ENCODE data around the gene GSTM5.
"Not testable (repeated sequence)": the region's sequence is repeated elsewhere in the genome, so short reads cannot be mapped to it uniquely, and the experiment has no call there.

Gene GSTM5

DNA sequence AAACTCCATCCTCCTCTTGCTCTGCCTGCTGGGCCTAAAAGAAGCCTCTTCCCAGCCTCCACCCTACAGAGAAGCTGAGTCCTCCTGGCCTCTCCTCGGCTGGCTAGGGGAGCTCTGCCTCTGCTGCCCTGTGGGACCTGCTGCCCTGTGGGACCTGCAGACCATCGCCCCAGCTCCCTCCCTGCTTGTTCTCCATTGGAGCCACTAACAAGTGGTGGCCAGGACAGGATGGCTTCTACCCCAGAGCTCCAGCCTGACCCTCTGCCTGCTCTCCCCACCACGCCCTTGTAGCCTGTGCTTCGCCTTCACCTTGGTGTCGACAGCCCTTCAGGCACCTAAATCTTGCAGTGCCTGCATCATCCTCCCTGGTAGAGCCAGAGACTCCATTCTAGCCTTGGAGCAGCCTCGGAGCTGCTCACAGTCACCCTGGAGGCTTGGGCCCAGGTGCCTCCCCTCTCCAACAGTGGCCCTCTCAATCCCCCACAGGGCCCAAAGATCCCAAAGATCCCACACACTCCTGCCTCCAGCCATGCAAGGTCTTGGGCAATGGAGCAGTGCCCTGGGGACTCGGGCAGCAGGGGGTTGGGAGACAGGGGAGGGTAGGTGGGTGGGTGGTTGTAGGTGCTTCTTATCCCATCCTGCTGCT, 48.7 kb downstream of the GSTM5 start:
- FAIRE-seq (no peak), DNase-seq (ENCODE audit: insufficient read length, low spot score) (no peak)

DNA sequence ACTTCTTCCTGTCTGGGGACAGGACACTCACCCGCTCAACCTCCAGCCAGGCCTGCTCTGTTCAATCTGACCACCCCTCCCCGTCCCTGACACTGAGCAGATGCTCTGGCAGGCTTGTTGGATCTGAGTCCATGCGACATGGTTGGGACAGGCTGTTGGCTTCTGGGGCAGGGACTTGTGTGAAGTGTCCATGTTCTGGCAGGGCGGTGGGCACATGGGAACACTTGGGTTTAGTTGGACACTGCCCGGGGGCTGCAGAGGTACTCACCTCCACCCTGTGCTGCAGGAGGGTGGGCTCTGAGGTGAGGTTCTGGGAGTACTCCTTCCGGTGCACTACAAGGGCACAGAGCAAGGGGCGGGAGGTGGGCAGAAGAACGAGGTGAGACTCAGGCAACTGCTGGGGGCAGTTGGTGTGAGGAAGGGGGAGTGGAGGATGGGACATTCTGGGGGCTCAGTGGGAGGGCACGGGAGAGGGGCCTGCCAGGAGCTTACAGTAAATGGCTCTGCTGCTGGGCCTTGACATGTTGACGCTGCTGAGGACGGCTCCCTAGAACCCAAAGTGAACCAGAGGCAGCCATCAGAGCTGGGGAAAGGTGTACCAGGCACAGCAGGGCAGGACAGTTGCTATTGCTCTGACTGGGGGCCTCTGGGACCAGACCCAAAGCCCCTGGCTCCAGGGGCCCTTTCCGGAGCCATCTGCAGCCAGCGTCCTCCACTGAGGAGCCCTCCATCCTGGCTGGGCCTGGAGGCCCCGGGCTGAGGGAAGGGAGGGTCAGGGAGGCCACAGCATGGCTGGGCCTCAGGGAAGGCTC, 49.4 kb downstream of the GSTM5 start:
- FAIRE-seq (no peak), DNase-seq (ENCODE audit: insufficient read length, low spot score) (no peak)

DNA sequence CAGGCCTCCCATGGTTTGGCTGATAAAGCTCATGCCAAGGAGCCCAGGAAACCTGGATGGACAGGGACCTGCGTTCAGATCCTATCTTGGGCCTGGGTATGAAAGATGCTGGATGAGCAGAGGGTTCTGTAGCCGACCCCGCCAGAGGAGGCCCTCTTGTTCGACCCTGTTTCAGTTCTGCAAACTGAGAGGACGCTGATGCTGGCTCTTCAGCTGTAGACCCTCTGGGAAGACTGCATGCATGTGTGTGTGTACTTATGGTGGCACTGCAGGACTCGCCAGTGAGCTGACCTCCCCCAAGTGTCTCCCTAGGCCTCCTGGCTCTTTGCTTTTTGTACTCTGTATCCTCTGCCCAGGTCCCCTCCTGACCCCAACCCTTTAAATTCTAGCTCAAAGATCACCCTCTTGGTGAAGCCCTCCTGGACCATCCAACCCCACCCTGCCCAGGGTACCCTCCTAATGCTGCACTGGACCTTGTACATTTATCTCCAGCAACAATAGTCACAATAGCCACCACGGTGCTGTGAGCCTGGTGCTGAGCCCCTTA, 50.1 kb downstream of the GSTM5 start:
- FAIRE-seq, result no peak
- DNase-seq (ENCODE audit: insufficient read length, low spot score), result no peak

DNA sequence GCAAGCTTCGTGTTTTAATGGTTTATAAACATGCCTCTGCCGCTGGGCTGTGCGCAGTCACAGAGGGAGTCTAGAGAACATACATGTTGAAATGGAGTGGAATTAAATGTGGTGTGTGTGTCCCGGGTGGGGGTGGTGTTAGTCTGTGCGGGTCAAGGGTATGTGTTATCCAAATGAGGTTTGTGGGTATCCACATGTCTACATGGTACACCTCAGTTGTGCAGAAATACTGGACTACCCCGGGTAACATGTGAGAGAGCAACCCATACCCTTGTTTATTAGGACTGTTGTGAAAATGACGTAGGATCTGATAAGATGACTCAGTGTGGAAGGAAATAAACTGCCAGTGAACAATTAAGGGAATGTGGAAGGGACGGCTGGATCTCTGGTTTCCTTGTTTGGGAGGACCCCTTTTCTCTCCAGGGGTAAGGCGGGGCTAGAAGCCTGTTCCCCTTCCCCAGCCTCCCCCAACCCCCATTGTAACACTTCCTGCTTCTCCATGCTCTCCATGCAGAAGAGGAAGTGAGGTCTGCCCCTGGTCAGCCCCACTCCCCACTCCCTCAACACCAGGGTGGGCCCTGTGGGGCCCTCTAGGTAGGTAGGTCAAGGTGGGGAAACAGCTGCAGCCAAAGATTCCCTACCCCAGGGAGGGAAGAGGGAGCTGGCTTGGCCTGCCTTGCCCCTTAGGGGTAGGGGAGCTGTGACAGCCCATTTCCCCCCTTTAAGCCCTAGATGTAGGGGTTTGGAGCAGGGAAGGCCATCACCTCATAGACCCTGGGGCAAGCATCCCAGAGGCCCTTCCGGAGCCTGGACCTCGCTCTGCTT, 51.0 kb downstream of the GSTM5 start:
- FAIRE-seq, result no peak

DNA sequence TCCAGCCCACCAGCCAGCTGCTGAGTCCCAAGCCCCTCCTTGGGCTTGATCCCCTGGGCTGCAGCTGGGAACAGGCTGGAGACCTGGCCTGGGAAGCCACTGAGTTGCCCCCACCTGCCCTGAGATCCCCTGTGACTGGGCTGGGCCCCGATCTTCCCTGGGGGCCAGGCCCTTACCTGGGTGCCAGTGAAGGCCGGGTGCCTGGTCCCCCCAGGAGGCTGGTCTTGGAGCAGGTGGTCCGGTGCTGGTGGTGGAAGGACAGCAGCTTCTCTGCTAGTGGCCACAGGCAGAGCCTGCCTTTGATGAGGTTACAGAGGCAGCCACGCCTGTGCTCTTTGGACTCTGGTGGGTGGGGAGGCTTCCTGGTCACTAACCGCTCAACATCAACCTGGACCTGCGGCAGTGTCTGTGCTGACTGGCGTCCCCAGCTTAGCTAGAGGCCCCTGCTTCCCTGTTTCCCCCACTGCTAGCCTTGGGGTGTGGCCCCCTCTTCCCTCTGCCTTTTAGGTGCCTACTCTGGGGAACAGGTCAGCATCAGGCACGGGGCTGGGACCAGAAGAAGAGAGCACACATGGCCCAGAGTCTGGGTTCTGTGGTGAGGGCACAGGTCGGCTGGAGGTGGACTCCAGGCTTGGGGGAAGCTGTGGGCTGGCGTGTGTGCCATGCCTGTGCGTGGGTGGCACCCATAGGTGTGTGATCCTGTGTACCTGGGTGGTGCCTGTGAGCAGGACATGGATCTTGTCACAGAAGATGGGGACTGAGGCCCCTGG, 51.8 kb downstream of the GSTM5 start, which contains the start of gene EPS8L3:
Gene EPS8L3 (minus strand): TSS at position 278 of the 770 bp plus-strand sequence. CDS start 2,174 bp downstream, outside the sequence.
- DNase-seq (ENCODE audit: insufficient read length, low spot score), result no peak
- no peak for FAIRE-seq

More for the DNA sequence above, 51.0 kb downstream of the GSTM5 start:
- DNase-seq (ENCODE audit: insufficient read length, low spot score), result peak; percentile 40

DNA sequence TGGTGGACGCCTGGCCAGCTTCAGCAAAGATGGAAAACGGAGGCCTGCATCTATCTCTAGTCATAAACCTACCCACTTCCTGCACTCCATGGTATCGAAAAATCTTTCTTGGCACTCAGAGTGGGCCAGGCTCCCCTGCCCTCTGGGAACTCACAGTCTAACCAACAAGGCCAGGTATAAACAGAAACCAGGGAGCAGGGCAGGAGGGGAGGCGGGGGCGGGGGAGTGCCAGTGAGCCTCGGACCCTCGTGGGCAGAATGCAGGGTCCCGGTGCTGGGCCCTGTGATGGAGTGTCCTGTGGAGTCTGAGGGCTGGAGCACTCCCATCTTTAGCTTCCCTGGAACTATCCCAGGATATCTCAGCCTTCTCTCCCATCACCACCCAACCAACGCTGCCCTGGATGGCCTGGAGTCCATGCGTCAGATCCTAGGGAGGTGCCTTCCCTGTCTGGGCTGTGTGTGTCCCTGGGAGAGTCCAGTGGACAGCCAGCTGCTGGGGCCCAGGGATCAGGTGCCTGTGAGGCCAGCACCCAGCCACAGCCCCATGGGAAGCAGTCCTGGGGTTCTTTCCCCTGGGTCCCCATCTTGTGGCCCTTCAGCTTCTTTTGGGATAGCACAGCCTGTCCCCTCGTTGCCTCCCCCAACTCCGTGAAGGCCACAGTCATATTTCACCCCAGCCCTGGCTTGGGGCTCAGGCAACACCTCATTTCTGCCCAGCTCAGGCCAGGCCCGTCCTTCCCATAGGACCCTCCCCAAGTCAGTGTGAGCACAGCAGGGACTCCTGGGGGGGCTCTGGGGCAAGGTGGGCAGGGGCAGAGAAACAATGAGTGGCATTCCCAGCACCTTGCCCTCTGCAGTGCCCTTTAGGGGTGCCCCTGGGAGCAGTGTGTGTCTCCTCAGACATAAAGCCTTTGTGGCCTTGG, 52.8 kb downstream of the GSTM5 start:
- no peak for DNase-seq (ENCODE audit: insufficient read length, low spot score)
- FAIRE-seq, result no peak

DNA sequence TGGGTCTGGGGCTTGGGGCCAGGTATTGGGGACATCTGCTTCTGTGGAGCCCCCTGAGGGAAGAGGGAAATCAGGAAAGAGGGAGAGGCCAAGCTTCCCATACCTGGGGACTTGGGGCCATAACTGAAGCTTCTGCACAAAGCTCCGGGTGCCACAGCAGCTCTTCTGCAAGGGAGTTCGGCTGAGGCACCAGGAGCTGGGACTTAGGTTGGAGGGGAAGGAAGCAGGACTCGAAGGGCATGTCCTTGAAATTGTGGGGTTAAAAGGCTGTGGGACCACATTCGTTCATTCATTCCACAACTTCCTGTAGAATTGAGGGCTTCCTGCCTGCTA, 53.4 kb downstream of the GSTM5 start:
- FAIRE-seq (no peak), DNase-seq (ENCODE audit: insufficient read length, low spot score) (no peak)

DNA sequence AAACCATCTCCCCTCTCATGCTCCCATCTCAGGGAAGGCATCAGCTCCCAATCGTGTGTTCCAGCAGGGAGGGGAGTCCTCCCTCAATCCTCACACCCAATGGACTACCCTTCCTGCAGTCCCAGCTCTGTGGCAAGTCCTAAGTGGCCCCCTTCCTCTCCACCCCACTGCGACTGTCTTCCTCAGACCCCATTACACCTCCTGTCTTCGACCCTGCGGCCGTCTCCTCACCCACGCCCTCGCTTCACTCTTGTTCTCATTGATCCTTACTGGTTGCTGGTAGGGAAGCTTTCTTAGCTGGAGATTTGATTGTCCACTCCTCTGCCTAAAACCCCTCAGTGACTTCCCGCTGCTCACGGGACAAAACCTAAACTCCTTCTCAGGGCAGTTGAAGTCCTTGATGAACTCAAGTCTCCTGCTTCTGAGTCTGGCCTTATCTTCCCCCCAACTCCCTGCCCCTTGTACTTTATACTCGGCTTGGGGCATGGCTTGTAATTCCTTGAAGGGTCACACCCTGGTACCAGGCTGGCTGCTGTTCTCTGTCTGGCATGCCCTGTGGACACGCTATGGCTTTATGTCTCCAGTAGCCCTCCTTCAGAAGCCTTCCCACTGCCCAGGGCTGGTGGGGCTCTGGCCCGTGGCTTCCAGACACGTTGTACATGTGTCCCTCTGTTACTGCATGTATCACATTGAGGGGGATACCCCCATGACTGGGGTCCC, 54.0 kb downstream of the GSTM5 start:
- FAIRE-seq (no peak), DNase-seq (ENCODE audit: insufficient read length, low spot score) (no peak)

DNA sequence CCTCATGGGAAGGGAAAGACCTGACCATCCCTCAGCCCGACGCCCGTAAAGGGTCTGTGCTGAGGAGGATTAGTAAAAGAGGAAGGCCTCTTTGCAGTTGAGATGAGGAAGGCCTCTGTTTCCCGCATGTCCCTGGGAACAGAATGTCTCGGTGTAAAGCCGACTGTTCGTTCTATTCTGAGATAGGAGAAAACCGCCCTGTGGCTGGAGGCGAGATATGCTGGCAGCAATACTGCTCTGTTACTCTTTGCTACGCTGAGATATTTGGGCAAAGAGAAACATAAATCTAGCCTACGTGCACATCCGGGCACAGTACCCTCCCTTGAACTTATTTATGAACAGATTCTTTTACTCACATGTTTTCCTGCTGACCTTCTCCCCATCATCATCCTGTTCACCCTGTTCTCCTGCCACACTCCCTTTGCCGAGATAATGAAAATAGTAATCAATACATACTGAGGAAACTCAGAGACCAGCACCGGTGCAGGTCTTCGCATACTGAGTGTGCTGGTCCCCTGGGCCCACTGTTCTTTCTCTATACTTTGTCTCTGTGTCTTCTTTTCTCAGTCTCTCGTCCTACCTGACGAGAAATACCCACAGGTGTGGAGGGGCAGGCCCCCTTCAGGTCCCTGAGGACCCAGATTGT, 55.1 kb downstream of the GSTM5 start:
- DNase-seq (ENCODE audit: insufficient read length, low spot score); FAIRE-seq: not testable (repeated sequence)

All from HTR-8/SVneo (cell line).